Stomach (tissue), 9 donors: ENCODE data around the gene JMY. TPM values are rescaled to one million over a fixed set of nuclear protein-coding genes. Genes with fewer than 3 reads are reported as not detected.

Source experiments
- DNase-seq, 2 donors: peaks; one replicate each; pipeline versions ENCODE4 v3.0.0 to v3.0.0-alpha.2; 2013 to 2019
- H3K27ac ChIP-seq, 5 donors: fragments of 200-600 bp in 4 of 5; sonication (generic) in 4 of 5; one replicate each; pipeline ENCODE4 v1.5.1; 2013 to 2019; ENCODE audit warnings: mild to moderate bottlenecking in 1 of 5, moderate library complexity in 1 of 5
- H3K27me3 ChIP-seq, 3 donors: fragments of 200-600 bp; sonication (generic); one replicate each; pipeline ENCODE4 v1.5.1; 2017 to 2019; ENCODE audit warnings: mixed run types in 1 of 3
- H3K36me3 ChIP-seq, 4 donors: fragments of 200-600 bp; sonication (generic); 1 replicate in 3 of 4; 2 replicates in 1 of 4; pipeline ENCODE4 v1.5.1; 2016 to 2019
- H3K4me1 ChIP-seq, 4 donors: fragments of 200-600 bp; sonication (generic); one replicate each; pipeline ENCODE4 v1.5.1; 2016 to 2019
- H3K4me3 ChIP-seq, 4 donors: fragments of 200-600 bp; sonication (generic) in 3 of 4; one replicate each; pipeline ENCODE4 v1.5.1; 2016 to 2019; ENCODE audit warnings: mild to moderate bottlenecking in 1 of 4
- H3K9me3 ChIP-seq, 4 donors: fragments of 200-600 bp; sonication (generic); one replicate each; pipeline ENCODE4 v1.5.1; 2016 to 2019
- CTCF ChIP-seq, 7 experiments: fragments of 450-650 bp in 4 of 7; fragments of 200-600 bp in 3 of 7; sonication (generic) in 3 of 7; IDR thresholded peaks; one replicate each; pipeline ENCODE4 v1.5.1; 2016 to 2019; ENCODE audit warnings: antibody characterized with exemption in 7 of 7, control low read depth in 2 of 7, mild to moderate bottlenecking in 1 of 7
- EP300 ChIP-seq: sonication (generic); formaldehyde crosslinking; IDR thresholded peaks from one replicate; pipeline ENCODE4 v1.6.1; 2017; ENCODE audit warnings: antibody characterized with exemption
- POLR2A ChIP-seq, 4 donors: fragments of 450-650 bp; IDR thresholded peaks; one replicate each; pipeline ENCODE4 v1.6.1; 2016; ENCODE audit warnings: antibody characterized with exemption in 4 of 4, control low read depth in 2 of 4, mild to moderate bottlenecking in 1 of 4, moderate library complexity in 1 of 4
- POLR2AphosphoS5 ChIP-seq, 3 donors: sonication (generic); formaldehyde crosslinking; IDR thresholded peaks; one replicate each; pipeline ENCODE4 v1.6.1; 2016; ENCODE audit warnings: antibody characterized with exemption in 3 of 3
- WGBS, 5 donors: extraction: QIAGEN DNeasy Blood & Tissue Kit in 3 of 5; methylation state at CpG; one replicate each; pipeline versions ENCODE4 v1.1.5 to v1.1.7; 2013 to 2018; 5-methylcytosine and 5-hydroxymethylcytosine counted together
- intact Hi-C: fragments of 100-400 bp; cut with DNase I; formaldehyde crosslinking; loops from one replicate; pipeline ENCODE4 v1.15.1; 2023; ENCODE audit warnings: low total_unique reads
- polyA plus RNA-seq, 3 donors: library from polyadenylated mRNA; stranded (reverse); fragments of 200-250 nt; gene quantifications; one replicate each; pipeline ENCODE4 v1.2.3, GENCODE V29; 2013
- total RNA-seq, 5 donors: library from RNA; depleted of rRNA; stranded (reverse); fragments of >200 nt; gene quantifications; one replicate each; pipeline versions ENCODE4 v1.1.0 to v1.2.3, GENCODE V29; 2014 to 2016
- donor health status: healthy with polysubstance abuse.
- donor health status: Bipolar disorder and iron deficiency.
- donor health status: healthy.

JMY gene
- total and polyA plus RNA-seq, 8 donors, result 2.1 to 31.9 (median 7.1) TPM

DNA sequence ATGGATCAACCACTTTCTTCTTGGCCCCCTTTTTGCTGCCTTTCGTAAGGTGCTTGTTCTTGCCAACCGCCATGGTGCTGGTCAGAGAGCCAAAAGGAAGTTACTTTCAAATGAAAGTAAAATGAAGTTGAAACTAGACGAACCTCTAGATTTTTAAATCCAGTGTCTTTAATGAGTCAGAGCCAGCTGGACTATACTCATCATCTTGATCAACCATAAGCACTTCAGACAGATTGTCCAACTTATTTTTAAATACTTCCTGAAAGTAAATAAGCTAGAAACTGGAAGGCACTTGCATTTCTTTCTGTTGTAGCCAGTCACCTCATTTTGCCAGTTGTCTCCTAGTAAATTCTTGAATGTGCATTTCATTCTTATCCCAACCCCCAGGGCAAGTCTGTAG, 48.9 kb downstream of the JMY start:
- 82 to 88% (median 83%) methylated on average over 3 of the region's 3 CpGs for WGBS, 5 donors
- Histone ChIP-seq H3K4me1 (no peaks in the 10 kb centered on the region), H3K27ac (no peak overlapping the region), H3K36me3 (peaks cover 0 to 22% (median 10%) of the 10 kb centered on the region in 4 donors), H3K27me3 (no peaks in the 10 kb centered on the region), H3K4me3 (no peak overlapping the region), H3K9me3 (no peaks in the 10 kb centered on the region)
- TF ChIP-seq CTCF (IDR thresholded peaks at IDR 0.05) (no peak), POLR2AphosphoS5 (IDR thresholded peaks at IDR 0.05) (no peak), EP300 (no peak), POLR2A (IDR thresholded peaks at IDR 0.05) (no peak)
- intact Hi-C loops, result no loop called here
- no peak for DNase-seq

DNA sequence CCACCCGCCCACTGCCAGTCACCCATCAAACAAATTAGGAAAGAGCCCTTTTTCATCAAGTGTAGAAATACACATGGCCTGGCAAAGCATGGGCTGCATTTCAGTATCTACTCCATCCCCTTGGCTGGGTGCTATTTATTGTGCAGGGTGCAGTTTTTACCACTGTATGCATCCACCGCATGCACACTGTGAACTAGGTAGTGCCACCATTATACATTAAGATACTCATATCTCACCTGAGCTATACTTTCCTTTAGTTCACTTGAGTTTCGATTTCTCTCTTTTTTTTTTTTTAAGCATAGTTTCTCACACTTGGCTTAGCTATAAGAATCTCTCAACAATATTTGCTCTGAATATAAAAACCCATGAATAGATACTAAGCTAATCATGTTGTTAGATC, 49.4 kb downstream of the JMY start:
- Histone ChIP-seq H3K4me3 (no peak overlapping the region), H3K9me3 (no peaks in the 10 kb centered on the region), H3K4me1 (no peaks in the 10 kb centered on the region), H3K27me3 (no peaks in the 10 kb centered on the region), H3K36me3 (peaks cover 0 to 22% (median 11%) of the 10 kb centered on the region in 4 donors), H3K27ac (no peak overlapping the region)
- TF ChIP-seq POLR2AphosphoS5 (IDR thresholded peaks at IDR 0.05) (no peak), CTCF (IDR thresholded peaks at IDR 0.05) (no peak), EP300 (no peak), POLR2A (IDR thresholded peaks at IDR 0.05) (no peak)
- intact Hi-C loops, result no loop called here
- WGBS, 5 donors, result 93 to 97% (median 96%) methylated on average over 3 of the region's 3 CpGs
- DNase-seq, result no peak

GRCh38 chr5:79285833-79286232, 49.9 kb downstream of the JMY start:
- Histone ChIP-seq H3K36me3 (peaks cover 0 to 26% (median 17%) of the 10 kb centered on the region in 4 donors), H3K4me1 (no peaks in the 10 kb centered on the region), H3K27me3 (no peaks in the 10 kb centered on the region), H3K27ac (no peak overlapping the region), H3K9me3 (no peaks in the 10 kb centered on the region), H3K4me3 (no peak overlapping the region)
- 91 to 96% (median 95%) methylated on average over 7 of the region's 7 CpGs for WGBS, 5 donors
- intact Hi-C loops, result no loop called here
- TF ChIP-seq CTCF (IDR thresholded peaks at IDR 0.05) (no peak), POLR2AphosphoS5 (IDR thresholded peaks at IDR 0.05) (no peak), EP300 (no peak), POLR2A (IDR thresholded peaks at IDR 0.05) (no peak)
- no peak for DNase-seq

- intact Hi-C loops, result no loop called here
- no peak overlapping the region for H3K27ac ChIP-seq
- H3K4me3 ChIP-seq, result no peak overlapping the region
- H3K36me3 ChIP-seq, result peaks cover 0 to 41% (median 30%) of the 10 kb centered on the region in 4 donors
- no peaks in the 10 kb centered on the region for H3K27me3 ChIP-seq
- H3K9me3 ChIP-seq, result no peaks in the 10 kb centered on the region
- WGBS, 5 donors, result 90 to 93% (median 90%) methylated on average over 4 of the region's 4 CpGs
- no peak for DNase-seq
- H3K4me1 ChIP-seq, result no peaks in the 10 kb centered on the region
- no peak for TF ChIP-seq EP300
- TF ChIP-seq POLR2AphosphoS5 (IDR thresholded peaks at IDR 0.05), result no peak
- TF ChIP-seq CTCF (IDR thresholded peaks at IDR 0.05), result no peak
- no peak for TF ChIP-seq POLR2A (IDR thresholded peaks at IDR 0.05)
Observed at GRCh38 chr5:79287380-79287779, 51.4 kb downstream of the JMY start.
